Muscle of arm (tissue), 12 donors: ENCODE results near the gene TNS3. TPM values are rescaled to one million over a fixed set of nuclear protein-coding genes. Genes with fewer than 3 reads are reported as not detected.

Experiments used
- DNase-seq: peaks from one replicate; pipeline ENCODE4 v3.0.0-alpha.2; 2013
- polyA plus RNA-seq, 12 donors: library from polyadenylated mRNA; unstranded; fragments of 120-200 nt; gene quantifications; one replicate each; pipeline ENCODE4 v1.2.1, GENCODE V29; 2013; ENCODE audit not compliant: insufficient read length in 12 of 12

The TNS3 gene
- polyA plus RNA-seq, 12 donors = 20.0 to 58.4 (median 27.5) TPM; not detected in 1

DNA sequence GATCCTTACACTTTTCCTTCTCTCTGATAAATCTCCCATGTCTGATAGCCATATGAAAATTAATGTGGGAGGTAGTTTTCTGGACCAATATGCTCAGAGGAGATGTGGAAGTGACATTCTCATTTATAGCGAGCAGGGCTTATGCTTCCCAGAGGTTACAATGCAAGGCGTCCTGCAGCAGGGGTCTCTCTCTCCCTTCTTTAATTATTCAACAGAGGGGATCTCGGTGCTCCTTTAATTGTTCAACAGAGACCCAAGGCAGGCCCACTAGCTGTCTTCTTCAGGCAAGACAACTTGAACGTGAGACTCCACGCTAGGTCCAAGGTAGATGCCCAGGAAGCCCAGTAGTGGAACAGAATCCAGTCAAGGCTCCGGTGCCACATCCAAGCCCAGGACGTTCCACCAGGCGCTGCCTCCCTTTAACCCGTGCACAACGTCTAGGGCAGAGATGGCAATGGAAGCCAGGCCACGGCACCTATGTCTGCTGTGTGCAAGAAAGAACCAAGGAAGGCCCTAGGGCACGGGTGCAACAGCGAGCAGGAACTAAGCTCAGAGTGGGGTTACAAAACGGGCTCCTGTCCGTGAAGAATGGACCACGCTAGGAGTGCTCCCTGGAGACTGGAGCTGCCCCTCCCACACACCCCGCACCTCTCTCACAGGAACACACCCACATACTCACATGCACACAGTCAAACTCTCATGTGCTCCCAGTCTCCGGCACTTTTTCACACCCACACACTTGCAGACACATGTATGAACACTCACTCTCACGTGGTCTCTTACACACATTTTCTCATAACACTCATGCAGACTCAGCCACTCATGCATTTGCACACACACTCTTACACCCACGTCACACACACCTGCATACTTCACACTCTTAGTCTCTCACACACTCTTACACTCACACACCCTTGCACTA lies 230.4 kb downstream of the TNS3 start:
- no peak for DNase-seq

DNA sequence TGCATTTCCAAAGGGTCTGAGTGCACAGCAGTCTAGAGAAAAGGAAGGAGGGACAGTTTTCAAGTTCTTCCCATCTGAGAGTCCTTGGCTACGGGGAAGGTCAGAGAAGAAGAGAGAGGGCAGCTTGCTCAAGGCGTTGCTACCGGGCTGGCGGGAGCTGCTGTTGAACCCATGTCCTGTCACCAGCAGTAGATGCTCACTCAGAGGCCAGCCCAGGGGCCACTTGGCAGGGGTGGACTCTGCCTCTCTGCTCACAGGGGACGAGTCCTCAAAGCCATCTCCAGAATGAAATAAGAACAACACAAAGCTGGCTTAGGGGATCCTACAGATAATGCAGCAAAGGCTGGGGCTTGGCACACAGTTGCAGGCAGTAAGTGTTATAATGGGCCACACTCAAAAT lies 231.5 kb downstream of the TNS3 start:
- DNase-seq = no peak

DNA sequence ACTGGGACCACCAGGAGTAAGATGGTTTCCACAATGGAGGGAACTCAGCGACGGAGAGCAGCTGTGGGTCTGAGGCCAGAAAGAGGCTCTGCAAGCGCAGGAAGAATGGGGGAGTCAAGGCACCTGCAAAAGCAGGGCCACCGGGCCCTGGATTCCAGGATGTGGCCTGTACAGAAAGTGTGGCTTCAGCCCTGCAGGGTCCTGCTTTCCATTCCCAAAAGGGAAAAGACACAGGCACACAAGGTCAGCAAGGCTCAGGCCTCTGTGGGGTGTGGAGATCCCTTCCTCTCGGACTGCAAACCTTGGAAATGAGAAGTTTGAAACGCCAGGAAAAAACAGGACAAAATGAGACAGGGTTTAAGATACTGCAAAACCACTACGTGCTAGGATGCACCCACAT lies 232.5 kb downstream of the TNS3 start:
- DNase-seq = no peak

DNA sequence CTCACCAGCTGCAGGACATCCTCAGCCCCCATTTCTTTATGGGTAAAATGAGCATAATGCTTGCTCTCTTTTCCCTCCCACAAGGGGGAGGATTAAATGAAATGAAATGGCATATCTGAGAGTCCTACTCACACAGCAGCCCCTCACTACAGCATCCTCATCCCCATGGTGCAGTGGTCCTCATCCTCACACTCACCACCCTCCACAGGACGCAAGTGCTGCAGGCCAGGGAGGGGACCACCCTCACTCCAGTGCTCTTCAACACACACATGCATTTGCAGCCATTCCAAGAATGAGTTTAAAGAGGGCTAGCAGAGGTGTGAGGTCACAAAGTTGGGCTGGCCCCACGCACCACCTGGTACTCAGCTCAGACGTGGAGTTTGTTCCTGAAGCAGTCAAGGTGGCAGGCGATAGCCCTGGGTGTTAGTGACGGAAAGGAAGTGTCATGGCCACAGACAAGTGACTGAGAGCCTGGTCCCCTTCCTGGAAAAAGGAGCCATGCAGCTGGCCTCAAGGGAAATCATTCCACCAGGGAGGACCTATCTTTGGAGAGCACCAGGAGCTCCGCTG lies 234.0 kb downstream of the TNS3 start:
- no peak for DNase-seq

DNA sequence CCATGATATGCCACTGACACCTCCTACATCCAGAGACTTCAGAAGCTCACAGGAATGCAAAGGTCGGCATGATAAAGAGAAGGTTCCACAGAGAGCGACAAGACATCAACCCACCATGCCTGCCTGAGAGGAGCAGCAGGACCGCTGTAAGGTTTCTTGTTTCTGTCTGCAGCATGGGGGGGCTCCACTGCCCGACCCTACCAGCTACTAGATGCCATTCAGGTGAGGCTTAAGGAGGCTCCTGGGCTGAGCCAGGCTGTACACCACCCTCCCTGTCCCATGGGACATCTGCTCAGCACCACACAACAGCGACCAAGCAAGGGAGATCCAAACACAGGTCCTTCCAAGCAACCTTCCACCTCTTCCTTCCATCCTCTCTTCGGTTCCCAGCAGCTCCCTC lies 234.6 kb downstream of the TNS3 start:
- no peak for DNase-seq

DNA sequence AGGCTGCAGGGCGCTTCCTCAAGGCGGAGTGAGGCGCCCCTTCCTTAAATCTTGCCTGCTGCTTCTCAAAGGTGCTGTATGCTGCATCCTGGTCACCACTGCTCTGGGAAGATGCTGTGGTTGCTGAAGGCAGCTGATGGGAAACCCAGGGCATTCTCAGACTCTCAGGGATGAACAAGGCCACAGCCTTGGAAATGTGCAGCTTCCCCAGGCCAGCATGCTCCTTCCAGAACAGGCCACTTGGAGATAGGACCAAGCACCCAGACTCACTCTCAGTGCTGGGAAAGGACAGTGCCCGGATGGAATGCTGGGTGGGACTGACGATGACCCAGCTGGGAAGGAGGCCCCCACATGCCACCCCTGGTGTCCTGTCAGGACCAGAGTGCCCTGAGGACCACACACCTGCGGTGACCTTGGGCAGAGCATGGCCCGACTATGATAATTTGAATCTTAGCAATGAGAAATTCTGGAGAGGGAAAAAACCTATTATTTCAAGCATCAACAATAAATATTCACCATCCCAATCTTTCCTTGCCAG lies 235.5 kb downstream of the TNS3 start:
- no peak for DNase-seq

DNA sequence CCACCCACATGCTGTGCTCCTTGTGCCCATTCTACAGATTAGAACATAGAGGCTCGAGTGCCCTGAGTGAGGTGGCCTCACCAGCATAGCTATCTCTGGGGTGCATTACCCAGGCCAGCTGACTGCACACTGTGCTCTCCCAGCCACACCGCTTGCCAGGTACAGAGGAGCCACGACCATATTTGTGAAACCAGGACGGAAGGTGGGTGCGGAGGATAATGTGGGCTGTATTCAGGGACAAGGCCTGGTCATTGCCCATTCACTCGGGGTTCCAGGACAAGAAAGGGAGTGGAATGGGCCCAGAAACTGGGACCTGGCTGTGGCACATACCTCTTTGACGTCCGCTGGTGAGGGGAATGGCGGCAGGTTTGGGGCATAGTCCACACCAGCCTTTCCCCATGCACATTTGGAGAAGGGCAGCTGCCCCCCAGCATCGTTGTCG lies 236.0 kb downstream of the TNS3 start:
- DNase-seq = no peak

DNA sequence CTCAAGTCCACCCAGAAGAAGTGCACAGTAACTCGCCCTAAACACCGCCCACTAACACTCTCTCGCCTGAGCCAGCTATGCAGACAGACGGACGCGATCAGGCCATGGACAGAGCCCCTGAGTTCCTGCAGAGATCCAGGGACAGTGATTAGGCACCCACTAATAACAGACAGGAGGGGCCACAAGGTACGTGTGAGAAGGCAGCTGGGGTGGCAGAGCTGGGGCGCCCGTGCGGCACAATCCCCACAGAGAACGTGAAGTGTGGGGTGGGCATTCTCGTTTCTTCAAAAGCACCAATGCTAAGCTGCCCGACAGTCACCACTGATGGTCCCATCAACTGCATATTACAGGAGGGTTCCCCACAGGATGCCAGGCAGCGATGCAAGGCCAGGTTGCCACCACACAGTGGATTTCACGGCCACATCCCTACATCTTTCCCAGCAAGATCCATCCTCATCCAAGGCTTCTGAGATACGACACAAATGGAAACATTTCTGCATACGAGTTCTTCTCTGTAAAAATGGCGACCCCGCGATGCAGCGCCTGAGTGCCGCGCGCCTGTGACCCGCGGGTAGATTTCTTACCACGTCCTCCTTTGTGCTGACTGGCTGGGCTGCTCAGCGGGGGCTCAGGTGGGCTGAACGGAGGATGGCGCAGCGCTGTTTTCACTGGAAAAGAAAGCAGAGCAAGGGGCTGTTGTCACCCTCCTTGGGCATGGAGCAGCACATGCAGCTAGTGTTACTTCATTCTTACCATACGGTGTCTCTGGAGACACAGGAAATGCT lies 237.5 kb downstream of the TNS3 start:
- DNase-seq = no peak

DNA sequence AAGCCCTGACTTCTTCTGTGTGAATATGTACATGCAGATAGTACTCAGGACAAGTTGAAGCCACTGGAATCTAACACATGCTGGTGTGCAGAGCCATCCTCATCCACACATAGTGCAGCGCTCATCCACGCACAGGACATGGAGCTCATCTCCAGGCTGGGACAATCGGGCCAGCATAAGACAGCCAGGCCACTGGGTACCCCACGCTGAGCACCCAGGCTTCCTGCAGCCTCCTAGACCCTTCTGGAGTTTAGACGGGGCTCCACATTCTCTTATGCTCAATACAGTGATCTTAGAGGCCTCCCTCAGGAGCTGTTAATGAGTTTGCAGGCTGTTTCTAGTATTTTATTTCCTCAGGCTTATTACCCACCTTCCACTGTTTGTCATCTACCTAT lies 238.9 kb downstream of the TNS3 start:
- no peak for DNase-seq

DNA sequence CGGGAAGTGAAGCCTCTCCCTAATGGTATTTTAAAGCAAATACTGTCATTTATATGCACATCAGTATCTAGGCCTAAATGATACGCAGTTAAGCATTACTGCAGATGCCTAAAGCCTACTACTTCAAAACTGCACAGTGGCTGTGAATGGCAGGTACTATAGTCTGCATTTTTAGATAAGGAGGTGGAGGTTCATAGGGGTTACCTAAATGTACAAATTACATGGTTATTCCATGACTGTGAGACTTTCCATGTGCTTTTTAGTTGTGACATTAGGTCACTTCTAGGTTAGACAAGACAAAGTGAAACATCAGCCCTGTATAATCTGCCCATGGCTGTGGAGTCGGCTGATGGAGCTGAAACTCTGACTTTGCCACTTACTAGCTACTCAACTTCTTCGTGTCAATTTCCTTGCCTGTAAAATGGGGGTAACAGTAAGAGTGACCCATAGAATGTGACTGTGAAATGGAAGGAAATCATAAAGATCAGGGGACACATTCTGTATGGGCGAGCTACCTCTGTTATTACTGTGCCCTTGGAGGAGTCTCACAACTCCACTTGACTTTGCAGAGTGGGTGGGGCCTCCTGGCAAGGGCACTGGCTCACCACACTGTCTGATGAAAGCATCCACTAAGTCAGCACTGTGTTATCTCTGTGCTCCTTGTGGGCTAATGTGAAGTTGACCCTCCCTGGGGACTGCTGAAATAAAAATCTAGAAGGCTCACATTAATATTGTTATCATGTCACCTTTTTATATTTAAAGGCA lies 239.4 kb downstream of the TNS3 start:
- no peak for DNase-seq

DNA sequence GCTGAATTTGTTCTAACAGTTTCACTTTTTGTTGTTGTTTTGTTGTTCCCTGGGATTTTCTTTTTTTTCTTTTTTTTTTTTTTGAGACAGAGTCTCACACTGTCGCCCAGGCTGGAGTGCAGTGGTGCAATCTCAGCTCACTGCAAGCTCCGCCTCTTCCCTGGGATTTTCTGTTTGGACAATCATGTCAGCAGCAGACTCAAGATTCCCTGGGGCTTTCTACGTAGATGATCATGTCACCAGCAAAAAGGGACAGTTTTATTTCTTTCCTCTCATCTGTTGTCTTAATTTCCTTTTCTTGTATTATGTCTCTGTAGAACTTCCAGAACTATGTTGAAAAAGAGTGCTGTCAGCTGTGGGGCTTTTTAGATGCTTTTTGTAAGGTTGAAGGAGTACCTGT lies 241.4 kb downstream of the TNS3 start:
- DNase-seq = no peak

DNA sequence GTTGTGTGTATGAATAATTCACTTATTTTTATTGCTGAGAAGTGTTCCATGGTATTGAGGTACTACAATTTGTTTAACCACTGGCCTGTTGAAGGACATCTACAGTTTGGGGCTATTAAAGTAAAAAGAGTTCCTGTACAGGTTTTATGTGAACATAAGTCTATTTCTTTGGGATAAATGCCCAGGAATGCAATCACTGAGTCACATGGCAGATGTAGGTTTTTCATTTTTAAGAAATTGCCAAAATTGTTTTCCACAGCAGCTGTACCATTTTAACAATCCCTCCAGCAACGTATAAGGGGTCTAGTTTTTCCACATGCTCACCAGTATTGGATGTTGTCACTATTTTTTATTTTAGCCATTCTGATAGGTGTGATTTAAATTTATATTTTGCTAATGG lies 243.9 kb downstream of the TNS3 start:
- DNase-seq = no peak

DNA sequence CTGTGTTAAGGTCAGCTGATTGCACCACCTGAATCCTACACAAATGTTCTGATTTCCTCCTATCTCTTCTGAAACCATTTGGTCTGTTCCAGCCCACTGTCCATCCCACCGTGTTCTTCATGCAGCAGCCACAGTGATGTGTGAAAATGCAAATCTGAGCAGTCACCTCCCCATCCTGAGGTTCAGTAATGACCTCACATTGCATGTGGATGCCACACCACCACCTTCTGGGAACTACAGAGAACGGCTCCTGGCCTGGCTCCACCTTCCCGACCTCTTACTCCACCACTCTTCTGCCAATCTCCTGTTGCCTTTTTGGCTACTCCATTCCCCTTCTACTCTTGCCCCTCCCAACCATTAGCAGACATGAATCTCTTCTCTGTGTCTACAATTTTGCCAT lies 244.4 kb downstream of the TNS3 start:
- DNase-seq = no peak

DNA sequence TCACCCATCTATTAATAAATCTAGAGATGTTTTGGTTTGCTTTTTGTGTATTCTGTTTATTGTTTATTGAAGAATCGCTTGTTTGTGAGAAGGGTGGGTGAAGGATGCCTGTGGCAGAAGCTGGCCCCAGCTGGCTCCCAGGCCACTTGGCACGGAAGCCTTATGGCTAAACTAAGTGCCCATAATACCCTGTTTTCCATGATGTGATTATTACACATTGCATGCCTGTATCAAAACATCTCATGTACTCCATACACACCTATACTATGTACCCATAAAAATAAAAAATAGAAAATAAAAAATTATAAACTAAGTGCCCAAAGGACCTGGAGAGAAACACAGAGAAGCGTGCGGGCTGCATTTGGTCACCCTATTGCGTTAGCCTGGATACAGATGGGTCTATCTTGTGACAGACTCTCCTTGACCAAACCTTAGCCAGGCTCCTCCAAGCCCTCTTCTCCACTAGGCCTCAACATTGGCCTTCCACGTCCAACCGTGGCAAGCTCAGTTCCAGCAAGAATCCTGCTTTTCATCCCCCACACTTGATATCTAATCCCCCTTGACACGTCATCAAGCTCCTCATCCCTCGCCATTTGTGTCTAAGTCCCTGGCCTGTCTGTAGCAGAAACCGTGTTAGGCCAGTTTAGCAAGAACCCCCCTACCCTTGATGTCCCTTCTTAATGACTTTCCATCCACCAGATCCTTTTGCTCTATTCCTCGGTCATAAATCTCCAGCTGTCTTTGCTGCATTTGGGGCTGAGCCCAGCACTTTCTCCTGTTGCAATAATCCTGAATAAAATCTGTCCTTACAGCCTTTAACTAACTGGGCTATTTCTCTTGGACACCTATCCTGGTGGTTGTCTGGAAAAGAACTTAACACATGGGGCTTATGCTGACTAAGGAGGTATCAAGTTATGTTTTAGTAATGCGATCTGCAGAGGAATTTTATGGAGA lies 245.2 kb downstream of the TNS3 start:
- no peak for DNase-seq

DNA sequence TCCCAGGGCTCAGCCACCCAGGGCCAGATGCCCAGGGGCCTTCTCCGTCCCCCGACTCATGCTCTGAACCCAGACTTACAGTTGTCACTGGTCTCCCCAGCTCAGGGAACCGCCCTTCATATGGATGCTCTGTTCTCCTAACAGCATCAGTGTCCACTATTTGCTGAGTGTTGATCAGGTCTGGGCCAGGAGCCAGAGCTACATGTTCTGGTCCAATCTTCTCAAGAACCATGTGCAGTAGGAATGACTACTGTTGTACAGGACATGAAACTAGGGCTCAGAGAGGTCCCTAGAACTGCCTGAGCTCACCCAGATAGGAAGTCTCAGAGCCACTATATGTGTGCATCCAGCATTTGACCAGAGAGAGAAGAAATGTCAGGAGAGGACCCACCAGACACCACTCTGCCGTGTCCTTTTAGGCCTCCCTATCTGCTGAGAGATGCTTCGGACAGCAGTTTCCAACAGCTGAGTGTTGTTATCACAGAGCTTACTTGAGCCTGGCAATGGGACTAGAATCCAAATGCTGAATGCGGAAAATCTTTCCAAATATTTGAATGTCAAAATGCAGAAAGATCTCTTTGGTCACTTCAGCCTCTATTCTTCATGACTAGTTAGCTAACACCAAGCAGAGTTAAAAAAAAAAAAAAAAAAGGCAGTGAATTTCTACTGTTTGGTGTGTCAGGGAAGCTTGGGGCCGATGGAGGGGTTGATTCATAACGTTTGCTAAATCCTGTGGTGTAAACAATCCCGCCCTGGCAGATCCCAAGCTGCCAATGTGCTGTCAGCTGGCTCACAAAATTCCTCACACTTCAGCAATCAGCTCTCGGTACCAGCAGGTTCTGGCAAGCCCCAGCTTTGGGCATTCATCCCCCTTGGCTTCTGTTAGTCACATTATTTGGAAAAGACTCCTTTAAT lies 246.1 kb downstream of the TNS3 start:
- no peak for DNase-seq

DNA sequence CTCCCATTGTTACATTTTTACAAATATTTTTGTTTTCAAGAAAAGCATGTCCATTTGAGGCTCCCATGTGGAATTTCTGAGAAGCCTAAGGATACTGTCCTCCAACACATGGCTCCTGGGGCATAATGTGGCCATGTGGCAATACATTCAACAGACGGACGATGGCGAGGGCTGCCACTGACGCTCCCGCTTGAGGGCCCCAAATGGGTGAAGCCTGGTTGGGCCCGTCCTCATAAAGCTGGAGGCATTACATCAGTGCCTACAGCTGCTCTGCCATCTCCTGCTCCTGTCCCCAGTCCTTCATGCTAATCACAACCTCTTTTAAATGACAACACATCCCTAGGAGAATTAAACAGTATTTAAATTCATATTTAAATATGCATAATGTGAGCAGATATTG lies 246.8 kb downstream of the TNS3 start:
- DNase-seq = no peak

DNA sequence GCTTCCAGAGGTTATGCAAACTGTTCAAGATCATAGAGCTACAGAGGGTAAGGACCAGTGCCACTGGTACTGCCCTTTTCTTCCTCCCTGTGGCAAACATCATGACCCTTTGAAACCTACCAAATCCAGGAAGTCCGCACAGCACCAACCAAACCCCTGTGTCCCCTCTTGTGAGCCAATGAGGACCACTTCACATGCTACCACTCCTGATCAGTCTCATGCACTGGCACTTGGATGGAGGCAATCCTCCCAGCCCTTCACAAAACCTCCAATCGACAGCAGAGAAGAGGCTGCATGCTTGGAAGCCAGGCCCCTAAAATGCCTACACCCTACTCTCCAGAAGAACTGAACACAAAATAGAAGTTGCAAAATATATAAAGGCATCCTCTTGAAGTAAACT lies 248.0 kb downstream of the TNS3 start:
- no peak for DNase-seq

DNA sequence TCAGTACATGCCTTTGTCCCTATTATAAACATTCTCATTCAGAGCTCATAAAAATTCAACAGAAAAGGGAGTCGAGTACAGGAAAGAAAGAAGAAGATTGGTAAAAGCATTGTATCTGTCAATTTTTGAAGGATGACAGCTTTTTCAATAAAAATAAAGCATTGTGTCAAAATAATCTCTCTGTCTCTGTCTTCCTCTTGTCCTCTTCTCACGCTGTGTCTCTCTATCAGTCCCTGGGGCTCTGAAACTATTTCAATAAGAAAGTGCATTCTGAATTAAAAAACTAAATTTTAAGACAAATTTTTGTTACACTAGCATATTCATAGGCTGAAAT lies 248.4 kb downstream of the TNS3 start:
- DNase-seq = no peak
